Forelimb muscle (tissue), 1 donor: Measurements from ENCODE around the gene KRT34. TPM values are rescaled to one million over a fixed set of nuclear protein-coding genes. Genes with fewer than 3 reads are reported as not detected.
"Not testable (repeated sequence)": the region's sequence is repeated elsewhere in the genome, so short reads cannot be mapped to it uniquely, and the experiment has no call there.

Experiments used
- DNase-seq: peaks from one replicate; pipeline ENCODE4 v3.0.0-alpha.2; 2013; ENCODE audit warnings: low read depth
- polyA plus RNA-seq: library from polyadenylated mRNA; unstranded; fragments of 120-200 nt; gene quantifications from one replicate; pipeline ENCODE4 v1.2.1, GENCODE V29; 2013; ENCODE audit not compliant: insufficient read length

Gene KRT34
- polyA plus RNA-seq, result not detected

DNA sequence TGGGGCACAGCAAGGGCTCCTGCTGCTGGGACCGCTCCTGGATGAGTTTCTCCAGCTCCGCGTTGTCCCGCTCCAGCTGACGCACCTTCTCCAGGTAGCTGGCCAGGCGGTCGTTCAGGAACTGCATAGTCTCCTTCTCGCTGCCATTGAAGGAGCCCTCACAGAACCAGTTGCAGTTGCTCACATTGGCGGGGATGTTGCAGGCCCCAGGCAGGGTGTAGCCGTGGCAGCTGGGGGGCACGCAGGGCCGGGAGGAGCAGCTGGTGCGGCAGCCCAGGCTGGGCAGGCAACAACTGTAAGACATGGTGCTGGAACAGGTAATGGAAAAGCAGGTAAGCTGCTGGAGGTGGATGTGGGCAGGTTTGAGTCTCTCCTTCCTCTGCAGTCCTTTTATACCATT lies at the start of gene KRT34:
TSS of gene KRT34 (minus strand) at position 364 of the 400 bp plus-strand sequence. CDS start at position 304, 60 bp downstream.
- DNase-seq, result not testable (repeated sequence)

DNA sequence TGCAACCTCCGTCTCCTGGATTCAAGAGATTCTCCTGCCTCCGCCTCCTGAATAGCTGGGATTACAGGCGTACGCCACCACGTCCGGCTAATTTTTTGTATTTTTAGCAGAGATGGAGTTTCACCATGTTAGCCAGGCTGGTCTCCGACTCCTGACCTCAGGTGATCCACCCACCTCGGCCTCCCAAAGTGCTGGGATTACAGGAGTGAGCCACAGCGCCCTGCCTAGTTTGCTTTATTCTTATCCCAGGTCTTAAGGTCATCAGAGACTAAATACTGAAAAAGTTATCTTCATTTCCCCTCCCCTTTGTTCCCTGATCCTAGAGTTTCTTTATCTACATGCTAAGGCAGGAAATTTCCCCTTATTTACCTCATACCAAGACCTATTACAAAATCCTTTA lies 48.3 kb upstream of the KRT34 start:
- DNase-seq, result not testable (repeated sequence)

DNA sequence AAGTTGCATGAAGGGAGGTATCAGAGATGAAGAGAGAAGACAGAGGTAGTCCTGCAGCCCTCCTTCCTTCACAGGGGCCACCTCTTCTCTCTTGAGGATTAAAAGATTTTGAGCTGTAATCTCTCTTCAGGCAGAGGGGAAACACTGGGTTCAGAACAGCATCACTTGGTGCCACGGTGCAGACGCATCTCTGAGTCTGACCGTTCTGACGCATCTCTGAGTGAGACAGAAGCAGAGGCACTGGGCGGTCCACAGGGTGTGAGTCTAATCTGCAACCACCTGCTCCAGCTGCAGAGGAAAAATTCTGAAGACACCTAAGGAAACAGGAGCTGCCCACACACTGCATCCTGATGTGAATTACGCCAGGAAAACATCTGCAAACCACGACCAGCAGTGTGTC lies 47.6 kb upstream of the KRT34 start:
- DNase-seq, result no peak

DNA sequence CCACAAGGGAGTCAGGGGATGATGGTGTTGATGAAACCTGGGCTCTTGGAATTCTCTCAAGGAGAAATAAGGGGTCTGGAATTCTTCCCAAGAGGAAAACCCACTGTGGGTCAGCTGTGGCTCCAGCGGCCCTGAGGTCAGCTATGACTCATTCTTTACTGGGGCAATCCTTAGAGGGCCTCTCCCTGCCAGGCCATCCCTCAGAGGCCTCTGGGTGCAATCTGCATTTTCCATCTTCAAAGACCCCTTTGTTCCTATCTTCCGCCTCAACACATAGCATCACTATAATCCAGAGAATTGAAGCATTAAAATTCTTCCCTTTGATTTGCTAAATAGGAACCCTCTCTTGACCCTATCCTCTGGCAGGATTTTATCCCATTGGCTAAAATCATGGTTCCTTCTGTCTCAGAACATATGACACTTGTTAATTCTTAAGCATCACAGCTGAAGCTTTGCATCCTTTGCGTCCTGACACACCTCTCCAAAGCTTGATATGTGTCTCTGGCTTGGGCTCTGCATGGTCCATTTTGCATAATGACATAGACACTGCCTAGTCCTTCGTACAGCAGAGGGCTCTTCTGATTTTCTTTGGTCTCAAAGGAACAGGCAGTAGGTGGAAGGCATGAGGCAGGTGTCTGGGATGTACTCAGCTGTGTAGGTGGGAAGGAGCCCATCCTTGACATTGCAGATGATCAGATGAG lies 46.6 kb upstream of the KRT34 start:
- no peak for DNase-seq

DNA sequence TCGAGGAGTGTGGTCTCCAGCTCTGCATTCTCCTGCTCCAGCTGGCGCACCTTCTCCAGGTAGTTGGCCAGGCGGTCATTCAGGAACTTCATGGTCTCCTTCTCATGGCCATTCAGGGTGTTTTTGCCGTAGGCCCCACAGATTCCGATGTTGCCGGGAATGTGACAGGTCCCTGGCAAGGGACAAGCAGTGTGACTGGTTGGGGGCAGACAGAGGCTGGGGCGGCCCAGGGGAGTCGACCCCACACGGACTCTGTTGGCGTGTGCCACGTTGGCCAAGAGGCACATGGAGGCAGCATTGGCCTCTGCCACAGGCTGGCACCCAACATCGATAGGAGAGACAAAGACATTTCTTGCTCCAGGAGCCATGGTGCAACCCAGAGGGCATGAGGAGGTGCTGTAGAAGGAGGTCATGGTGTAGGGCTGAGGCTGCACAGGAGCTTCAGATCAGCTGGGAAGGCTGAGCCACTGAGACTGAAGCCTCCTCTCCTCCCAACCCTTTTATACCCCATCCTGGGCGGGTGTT lies 42.1 kb upstream of the KRT34 start, which contains the start of gene KRT37:
TSS of gene KRT37 (minus strand) at position 475 of the 525 bp plus-strand sequence. CDS start at position 413, 62 bp downstream.
- DNase-seq, result no peak

DNA sequence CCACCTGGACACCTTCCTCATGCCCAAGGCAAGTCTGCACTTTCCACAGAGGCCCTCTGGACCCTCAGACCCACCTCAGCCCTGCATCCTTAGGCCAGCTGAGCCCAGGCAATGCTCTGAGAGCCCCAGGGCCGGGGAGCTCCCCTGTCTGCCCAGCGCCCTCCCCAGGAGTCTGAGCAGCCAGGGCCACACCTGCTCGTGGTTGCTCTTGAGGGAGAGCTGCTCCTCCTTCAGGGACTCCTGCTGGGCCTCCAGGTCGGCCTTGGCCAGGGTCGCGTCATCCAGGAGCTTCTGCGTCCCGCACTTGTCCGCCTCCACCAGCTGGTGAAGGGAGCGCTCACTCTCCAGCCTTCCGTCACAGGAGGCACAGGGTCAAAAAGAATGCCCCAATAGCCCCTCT lies 40.5 kb upstream of the KRT34 start:
- not testable (repeated sequence) for DNase-seq

DNA sequence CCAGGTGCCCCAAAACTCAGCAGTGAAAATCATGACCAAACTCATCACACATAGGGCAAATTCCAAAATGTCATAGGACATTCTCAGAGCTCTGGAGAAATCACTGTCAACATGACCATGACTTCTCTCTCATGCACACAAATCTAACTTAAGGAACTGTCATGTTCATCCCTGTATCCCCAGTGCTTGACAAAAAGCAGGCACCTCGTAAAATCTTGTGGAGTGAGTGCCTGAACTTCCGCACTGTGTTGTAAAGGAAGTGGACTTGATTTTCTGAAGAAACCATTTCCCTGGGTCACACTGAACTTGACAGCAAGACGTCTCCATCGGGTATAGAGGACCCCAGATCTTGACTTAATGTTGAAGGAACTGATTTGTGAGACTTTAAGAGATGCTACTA lies 39.5 kb upstream of the KRT34 start:
- no peak for DNase-seq

DNA sequence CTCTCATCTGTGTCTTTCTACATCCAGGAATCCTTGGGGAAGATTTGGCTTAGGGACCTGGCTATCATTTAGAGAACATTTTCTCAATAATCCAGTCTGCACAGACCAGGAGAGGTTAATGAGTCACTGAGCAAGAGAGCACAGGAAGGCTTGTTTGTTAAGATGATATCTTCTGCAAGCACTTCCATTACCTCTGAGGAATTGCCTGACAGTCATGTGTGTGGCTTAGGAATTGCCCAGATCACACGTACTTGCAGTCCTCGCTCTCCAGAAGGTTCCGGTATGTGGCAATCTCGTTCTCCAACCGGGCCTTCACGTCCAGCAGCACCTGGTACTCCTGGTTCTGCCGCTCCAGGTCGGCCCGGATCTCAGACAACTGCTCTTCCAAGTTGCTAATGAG lies 39.0 kb upstream of the KRT34 start:
- DNase-seq, result no peak

DNA sequence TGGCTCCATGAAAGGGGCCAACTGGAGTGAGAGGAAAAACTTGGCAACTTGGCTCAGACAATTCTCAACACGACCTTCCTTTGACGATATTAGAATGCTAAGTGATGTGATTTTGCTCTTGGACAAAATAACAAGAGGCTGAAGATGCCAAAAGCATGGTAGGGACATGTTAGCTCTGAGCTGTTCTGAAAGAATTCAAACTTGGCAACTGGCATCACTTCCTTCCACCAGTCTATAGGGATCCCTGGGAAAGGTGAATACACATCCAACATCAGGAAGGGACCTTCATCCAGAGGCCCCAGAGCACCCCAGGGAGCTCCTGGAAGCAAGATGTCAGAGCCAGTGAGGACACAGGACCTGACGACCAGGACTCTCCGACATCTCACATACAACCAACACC lies 38.0 kb upstream of the KRT34 start:
- no peak for DNase-seq

DNA sequence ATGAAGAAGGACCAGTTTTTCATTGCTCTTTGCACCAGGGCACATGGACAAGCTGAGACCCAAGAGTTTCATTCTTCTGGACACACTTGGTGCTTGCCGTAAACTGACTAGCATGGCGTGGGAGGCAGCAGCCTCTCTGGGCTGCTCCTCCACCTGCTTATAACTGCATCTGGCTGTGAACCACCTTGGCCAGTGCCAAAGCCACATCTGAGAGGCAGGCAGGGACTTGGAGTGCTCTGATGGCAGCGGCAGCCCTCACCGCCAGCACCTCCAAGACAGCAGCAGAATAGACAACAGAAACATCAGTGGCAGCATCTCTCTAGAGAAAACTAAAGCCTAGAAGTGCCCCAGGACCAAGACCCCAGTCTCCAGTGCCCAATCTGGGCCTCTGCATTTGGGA lies 37.6 kb upstream of the KRT34 start:
- no peak for DNase-seq

DNA sequence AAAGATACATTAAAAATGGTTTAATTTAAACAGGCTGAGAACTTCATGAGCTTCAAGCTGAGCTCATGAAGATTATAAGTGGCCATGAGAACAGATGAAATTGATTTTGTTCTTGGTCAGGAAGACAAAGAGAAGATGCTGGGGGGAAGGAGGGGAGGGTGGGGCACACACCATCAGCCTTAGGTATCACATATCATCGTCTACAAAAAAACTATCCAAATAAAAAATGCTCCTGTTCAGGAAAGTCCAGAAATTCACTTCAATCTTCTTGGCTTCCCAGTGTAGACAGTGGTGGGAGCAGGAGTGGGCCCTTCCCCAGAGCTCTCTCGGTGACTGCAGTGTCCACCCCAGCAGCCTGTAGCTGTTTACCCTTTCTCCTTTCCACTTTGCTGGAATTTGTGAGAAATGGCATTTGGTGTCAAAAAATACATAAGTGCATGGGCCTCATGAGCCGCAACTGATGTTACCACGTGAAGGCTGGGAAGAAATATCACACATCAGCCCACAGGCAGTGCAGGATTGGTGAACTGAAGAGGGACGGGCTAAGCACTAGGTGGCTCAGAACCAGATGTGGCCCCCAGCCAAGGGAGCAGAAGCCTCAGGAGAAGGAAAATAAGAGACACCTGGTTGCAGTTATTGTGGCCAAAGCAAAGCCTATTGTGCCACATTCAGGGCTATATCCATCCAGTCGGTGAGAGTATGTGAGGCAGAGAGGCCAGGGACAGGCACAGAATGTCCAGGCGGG lies 36.2 kb upstream of the KRT34 start:
- DNase-seq, result no peak

DNA sequence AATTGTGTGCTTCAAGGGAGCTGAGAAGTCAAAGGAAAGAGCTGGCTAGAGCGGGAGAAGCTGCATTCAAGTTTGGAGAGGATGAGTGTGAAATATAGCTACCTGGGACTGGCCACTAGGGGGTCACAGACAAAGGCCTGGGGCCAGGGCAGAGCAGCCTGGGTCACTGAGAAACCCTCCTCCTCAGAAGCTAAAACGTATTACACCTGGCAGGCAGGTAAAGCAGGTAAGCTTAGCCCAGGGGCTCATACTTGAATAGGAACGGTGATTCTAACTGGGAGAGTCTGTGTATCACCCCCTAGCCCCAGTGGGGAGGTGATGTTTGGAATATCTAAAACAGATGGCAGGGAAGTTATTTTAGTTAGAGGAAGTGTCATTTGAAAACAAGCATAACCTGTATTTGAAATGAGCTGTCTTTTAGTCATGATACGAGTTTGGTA lies 35.5 kb upstream of the KRT34 start:
- DNase-seq, result no peak

DNA sequence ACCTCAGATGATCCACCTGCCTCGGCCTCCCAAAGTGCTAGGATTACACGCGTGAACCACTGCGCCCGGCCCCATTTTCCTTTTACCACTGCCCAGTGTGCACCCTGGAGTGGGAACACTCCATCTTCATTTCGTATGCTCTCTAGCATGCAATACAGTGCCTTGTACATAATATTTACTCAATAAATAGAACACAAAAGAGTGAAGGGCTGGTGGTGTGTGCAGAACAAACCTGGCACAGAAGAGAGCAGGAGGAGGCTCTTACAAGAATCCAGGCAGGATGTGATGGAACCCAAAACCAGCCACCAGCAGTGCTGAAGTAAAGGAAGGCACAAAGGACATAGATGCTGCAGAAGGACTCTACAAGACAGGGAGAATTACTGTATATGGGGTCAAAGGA lies 35.0 kb upstream of the KRT34 start:
- DNase-seq, result no peak

DNA sequence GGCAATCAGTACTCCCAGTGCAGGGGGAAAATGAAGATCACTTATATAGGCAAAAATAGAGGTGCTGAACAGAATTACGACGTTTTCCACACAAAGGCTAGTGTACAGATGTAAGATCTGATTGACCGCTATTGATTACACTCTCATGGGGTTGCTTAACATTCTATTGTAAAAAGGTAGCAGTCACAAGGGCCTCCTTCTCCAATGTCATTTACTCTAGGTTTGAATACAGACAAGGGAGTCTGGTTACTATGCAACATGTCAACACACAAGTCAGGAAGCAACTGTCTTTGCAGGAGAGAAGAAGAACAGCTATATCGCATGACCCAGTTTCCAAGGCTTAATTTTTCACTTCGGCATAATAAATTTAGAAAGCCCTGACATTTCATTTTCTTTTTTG lies 34.4 kb upstream of the KRT34 start:
- no peak for DNase-seq

DNA sequence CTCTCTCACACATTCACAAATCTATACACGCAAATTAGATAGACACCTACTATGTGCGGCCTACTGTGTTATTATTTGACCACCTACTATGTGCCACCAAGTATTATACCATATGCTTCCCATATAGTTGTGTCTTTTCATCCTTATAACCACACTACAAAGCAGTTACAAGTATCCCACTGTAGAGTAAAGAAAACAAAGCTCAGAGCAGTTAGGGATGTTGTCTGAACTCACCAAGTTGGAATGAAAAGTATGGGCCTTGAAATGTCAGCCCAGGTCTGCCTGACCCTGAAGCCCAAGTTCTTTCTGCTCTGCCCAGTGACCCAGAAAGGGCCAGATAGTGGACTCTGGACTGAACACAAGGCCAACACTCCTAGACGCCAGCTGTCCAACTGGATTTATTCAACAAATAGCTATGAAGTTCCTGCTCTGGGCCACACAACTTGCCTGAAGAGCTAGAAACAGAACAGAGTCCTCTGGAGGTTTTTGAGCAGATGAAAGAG lies 33.8 kb upstream of the KRT34 start:
- DNase-seq, result no peak

DNA sequence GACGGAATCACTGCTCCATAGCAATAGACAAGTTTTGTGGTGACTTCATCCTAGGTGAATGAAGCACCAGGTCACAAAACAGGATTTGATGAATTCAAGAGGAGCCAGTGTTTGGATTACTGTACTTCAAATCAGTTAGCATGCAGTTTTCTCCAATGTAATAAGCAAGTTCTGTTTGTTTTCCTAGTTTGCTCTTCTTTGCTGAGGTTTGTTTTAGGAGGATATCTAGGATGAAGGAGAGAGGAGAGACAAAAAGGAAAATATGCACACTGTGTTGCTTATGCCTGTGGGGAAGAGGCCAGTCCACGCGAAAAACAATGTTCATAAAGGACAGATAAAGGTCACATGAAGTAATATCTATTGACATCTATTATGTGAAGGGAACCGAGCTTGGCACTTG lies 33.3 kb upstream of the KRT34 start:
- DNase-seq, result no peak

DNA sequence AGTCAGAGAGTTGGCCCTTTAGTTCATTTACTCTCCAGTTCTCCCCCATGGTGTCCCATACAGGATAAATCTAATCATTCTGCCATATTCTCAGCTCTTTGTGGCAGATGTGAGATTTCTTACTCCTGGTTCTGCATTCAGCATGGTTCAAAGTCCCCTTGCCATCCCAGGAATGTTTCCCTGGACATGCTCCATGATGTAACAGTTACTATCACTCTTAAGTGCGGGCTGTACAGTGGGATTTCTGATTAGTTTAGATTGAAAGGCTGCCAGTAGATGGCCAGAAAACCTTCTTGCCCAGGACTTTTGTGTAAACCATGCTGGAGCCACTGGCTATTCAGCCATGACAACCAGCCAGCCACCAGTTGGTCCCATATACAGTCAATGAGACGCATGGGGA lies 31.9 kb upstream of the KRT34 start:
- no peak for DNase-seq

DNA sequence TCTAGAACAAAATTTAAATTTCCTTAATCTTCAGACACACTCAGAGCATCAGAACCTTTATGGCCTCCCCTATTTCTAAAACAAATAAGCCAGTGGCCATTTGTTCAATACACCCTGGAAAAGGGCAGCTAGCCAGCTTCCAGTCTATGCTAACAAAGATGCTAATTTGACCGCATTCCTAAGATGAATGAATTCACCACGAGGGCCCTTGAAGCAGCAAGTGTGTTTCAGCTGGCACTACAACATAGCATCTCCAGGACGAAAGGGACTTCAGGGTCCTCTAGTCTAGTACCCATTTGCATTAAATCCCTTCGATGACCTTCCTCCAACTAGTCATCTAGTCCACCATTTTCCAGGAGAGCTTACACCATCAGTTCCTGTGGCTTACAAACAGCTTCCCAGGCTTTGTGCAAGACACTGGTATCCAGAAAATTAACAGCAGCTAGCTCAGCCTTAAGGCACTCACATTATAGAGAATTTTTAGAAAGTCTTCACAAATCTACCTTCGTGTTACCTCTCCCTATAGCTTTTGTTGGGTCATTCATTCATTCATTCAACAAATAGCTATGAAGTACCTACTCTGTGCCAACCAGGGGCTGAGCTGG lies 31.3 kb upstream of the KRT34 start:
- no peak for DNase-seq

DNA sequence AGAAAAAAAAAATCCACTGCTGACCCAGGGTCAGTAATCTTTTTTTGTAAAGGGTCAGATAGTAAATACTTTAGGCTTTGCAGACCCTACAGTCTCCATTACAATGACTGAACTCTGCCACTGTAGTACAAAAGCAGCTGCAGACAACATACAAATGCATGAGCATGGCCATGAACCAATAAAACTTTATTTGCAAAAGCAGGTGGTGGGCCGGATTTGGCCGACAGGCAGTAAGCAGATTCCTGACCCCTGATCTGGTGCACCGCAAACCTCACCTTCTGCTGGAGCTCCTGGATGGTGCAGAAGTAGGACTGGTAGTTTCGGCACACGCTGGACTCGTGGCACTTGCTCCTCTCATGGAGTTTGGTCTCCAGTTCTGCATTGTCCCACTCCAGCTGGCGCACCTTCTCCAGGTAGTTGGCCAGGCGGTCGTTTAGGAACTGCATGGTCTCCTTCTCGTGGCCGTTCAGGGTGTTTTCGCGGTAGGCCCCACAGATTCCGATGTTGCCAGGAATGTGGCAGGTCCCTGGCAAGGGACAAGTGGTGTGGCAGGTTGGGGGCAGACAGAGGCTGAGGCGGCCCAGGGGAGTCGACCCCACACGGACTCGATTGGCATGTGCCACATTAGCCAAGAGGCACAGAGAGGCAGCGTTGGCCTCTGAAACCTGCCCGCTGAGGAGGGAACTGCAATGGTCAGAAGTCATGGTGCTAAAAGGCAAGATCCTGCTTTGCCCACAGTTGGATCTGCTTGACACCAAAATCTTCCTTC lies 29.1 kb upstream of the KRT34 start:
- no peak for DNase-seq

DNA sequence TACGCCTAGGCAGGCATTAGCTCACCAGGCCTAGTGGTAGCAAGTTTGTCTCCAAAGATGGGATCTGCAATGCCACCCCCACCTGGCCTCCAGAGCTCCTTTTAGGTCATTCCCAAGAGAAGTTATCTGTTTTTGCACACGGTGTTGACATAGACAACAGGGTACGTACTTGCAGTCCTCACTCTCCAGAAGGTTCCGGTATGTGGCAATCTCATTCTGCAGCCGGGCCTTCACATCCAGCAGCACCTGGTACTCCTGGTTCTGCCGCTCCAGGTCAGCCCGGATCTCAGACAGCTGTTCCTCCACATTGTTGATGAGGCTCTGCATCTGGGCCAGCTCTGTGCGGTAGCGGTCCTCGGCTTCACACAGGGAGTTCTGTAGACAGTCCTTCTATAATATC lies 25.1 kb upstream of the KRT34 start:
- DNase-seq, result no peak

DNA sequence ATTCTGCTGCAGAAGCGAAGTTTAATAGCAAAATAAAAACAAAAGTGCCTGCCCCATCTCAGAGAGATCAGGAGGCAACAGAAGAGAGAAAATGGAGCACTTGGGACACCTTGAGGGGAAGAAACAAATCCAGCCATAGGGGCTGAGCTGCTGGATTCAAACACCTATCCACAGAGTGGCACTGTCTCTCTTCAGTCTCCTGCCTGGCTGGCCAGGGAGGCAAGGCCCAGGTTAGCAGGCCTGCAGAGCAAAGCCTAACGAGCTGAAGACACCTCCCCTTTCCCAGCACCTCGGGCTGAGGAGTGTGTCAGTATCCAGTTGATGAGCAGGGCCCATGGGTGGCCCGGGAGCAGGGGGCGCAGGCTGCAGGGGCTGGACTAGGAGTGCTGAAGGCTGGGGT lies 24.1 kb upstream of the KRT34 start:
- DNase-seq, result no peak
